A549 (cell line): ENCODE results near the gene LCN2. TPM values are rescaled to one million over a fixed set of nuclear protein-coding genes. Genes with fewer than 3 reads are reported as not detected.
"Not testable (repeated sequence)": the region's sequence is repeated elsewhere in the genome, so short reads cannot be mapped to it uniquely, and the experiment has no call there.

Experiments
- ATAC-seq, 2 experiments: fragments of 200-7000 bp in 1 of 2; fragments of >200 bp in 1 of 2; cut with Nextera tagmentation in 1 of 2; cut with Tn5 transposase in 1 of 2; 3 replicates each; pipeline versions ENCODE4 v1.8.0 to v1.9.1; 2018 to 2020; ENCODE audit warnings: mild to moderate bottlenecking in 1 of 2, moderate library complexity in 1 of 2
- CTCF ChIA-PET: fragments of 300-600 bp; sonication (Branson Sonifier 250); formaldehyde crosslinking; extraction: SDS; loops from one replicate; lab custom pipeline; 2021; ENCODE audit warnings: antibody characterized with exemption, inconsistent platforms; lab: Yijun Ruan, JAX
- POLR2A ChIA-PET: fragments of 350-600 bp; formaldehyde crosslinking; extraction: SDS; loops from one replicate; lab custom pipeline; 2021; ENCODE audit warnings: antibody characterized with exemption, inconsistent platforms; lab: Yijun Ruan, JAX
- DNase-seq, 2 experiments: peaks; one replicate each; pipeline versions ENCODE4 v3.0.0 to v3.0.0-alpha.2; 2011 to 2016; ENCODE audit warnings: low read depth in 1 of 2, low spot score in 1 of 2
- FAIRE-seq: peaks from 2 replicates; lab custom pipeline; 2011; peaks lifted over from hg19 to GRCh38; lab: Jason Lieb, UNC
- H3K27ac ChIP-seq, 2 experiments: fragments of >200 bp; sonication (Bioruptor Twin); formaldehyde crosslinking; 3 replicates each; pipeline ENCODE4 v1.5.1; 2016 to 2017
- H3K4me1 ChIP-seq: fragments of >200 bp; sonication (Bioruptor Twin); formaldehyde crosslinking; 3 replicates; pipeline ENCODE4 v1.6.1; 2016
- H3K4me2 ChIP-seq: fragments of >200 bp; sonication (Bioruptor Twin); formaldehyde crosslinking; 3 replicates; pipeline ENCODE4 v1.6.1; 2016
- H3K4me3 ChIP-seq: fragments of >200 bp; sonication (Bioruptor Twin); formaldehyde crosslinking; 3 replicates; pipeline ENCODE4 v1.5.1; 2016
- H3K9me3 ChIP-seq: fragments of >200 bp; sonication (Bioruptor Twin); formaldehyde crosslinking; 3 replicates; pipeline ENCODE4 v1.6.1; 2016
- CBX8 ChIP-seq: fragments of 200-600 bp; sonication (generic); IDR thresholded peaks from 2 replicates; pipeline ENCODE4 v1.6.1; 2016
- GATA3 ChIP-seq: IDR thresholded peaks from 2 replicates; pipeline ENCODE4 v1.6.1; 2012; ENCODE audit warnings: borderline replicate concordance
- HEYL ChIP-seq: fragments of 250-450 bp; sonication (Bioruptor Pico); IDR thresholded peaks from 2 replicates; pipeline ENCODE4 v1.8.0; 2021; ENCODE audit warnings: mild to moderate bottlenecking, moderate library complexity
- JUN ChIP-seq, 2 experiments: fragments of >200 bp; sonication (Bioruptor Twin); formaldehyde crosslinking; IDR thresholded peaks; 2 replicates in 1 of 2; 3 replicates in 1 of 2; pipeline ENCODE4 v1.6.1; 2016 to 2017
- KDM1A ChIP-seq: fragments of 200-600 bp; sonication (generic); IDR thresholded peaks from 2 replicates; pipeline ENCODE4 v1.6.1; 2016; ENCODE audit warnings: low read depth, mild to moderate bottlenecking
- MAFK ChIP-seq: fragments of 450-650 bp; IDR thresholded peaks from 2 replicates; pipeline ENCODE4 v1.6.1; 2014; ENCODE audit not compliant: partially characterized antibody
- NFE2L2 ChIP-seq: fragments of 150-350 bp; conservative IDR thresholded peaks from 2 replicates; pipeline ENCODE4 v1.6.1; 2014; ENCODE audit warnings: low read length
- NR3C1 ChIP-seq: fragments of >200 bp; sonication (Bioruptor Twin); formaldehyde crosslinking; IDR thresholded peaks from 3 replicates; pipeline ENCODE4 v1.6.1; 2017
- PHF8 ChIP-seq: fragments of 200-600 bp; sonication (generic); IDR thresholded peaks from 2 replicates; pipeline ENCODE4 v1.6.1; 2016; ENCODE audit warnings: low read depth, mild to moderate bottlenecking, antibody characterized with exemption, moderate library complexity, borderline replicate concordance
- POLR2A ChIP-seq: IDR thresholded peaks from 2 replicates; pipeline ENCODE4 v1.6.1; 2012; ENCODE audit warnings: mild to moderate bottlenecking, low read length
- RAD21 ChIP-seq, 2 experiments: fragments of >200 bp in 1 of 2; sonication (Bioruptor Twin) in 1 of 2; formaldehyde crosslinking in 1 of 2; IDR thresholded peaks in 1 of 2; conservative IDR thresholded peaks in 1 of 2; 2 replicates in 1 of 2; 3 replicates in 1 of 2; pipeline ENCODE4 v1.6.1; 2012 to 2018; ENCODE audit warnings: inconsistent platforms in 1 of 2
- RARB ChIP-seq: fragments of 250-450 bp; sonication (Bioruptor Pico); IDR thresholded peaks from 2 replicates; pipeline ENCODE4 v1.8.0; 2021; ENCODE audit warnings: mild to moderate bottlenecking, moderate library complexity
- RCOR1 ChIP-seq: fragments of 150-350 bp; IDR thresholded peaks from 2 replicates; pipeline ENCODE4 v1.6.1; 2014; ENCODE audit warnings: antibody characterized with exemption, low read length, low read depth
- TFCP2L1 ChIP-seq: fragments of 250-450 bp; sonication (Bioruptor Pico); IDR thresholded peaks from 2 replicates; pipeline ENCODE4 v1.5.0; 2021; ENCODE audit warnings: mild to moderate bottlenecking
- ZC3H11A ChIP-seq: fragments of 450-650 bp; IDR thresholded peaks from 2 replicates; pipeline ENCODE4 v1.6.1; 2014; ENCODE audit warnings: antibody characterized with exemption, mild to moderate bottlenecking
- ZFP36 ChIP-seq: fragments of 450-650 bp; IDR thresholded peaks from 2 replicates; pipeline ENCODE4 v1.6.1; 2014; ENCODE audit warnings: borderline replicate concordance; ENCODE audit not compliant: partially characterized antibody
- ZNF302 ChIP-seq: fragments of 250-450 bp; sonication (Bioruptor Pico); IDR thresholded peaks from 2 replicates; pipeline ENCODE4 v1.9.0; 2021; ENCODE audit warnings: inconsistent platforms, mild to moderate bottlenecking, moderate library complexity
- ZSCAN20 ChIP-seq: fragments of 250-450 bp; sonication (Bioruptor Pico); IDR thresholded peaks from 2 replicates; pipeline ENCODE4 v1.8.0; 2022; ENCODE audit warnings: mild to moderate bottlenecking, moderate library complexity
- WGBS: methylation state at CpG from one replicate; pipeline ENCODE4 v1.1.6; 2017; ENCODE audit errors: missing lambda C conversion rate; 5-methylcytosine and 5-hydroxymethylcytosine counted together
- polyA plus RNA-seq, 4 experiments: library from polyadenylated mRNA; depleted of rRNA in 3 of 4; stranded (reverse); fragments of >200 nt; fragmentation: RNase III in 1 of 4; extraction: RNeasy Plus Mini Kit Qiagen cat#74134 plus additional on column Dnase treatment in 1 of 4; gene quantifications; 2 replicates in 3 of 4; 3 replicates in 1 of 4; pipeline ENCODE4 v1.2.3, GENCODE V29; 2011 to 2017
- TF ChIP-seq, protein P1 (sequence below): fragments of >200 bp; sonication (Bioruptor Twin); formaldehyde crosslinking; IDR thresholded peaks from 3 replicates; pipeline ENCODE4 v1.6.1; 2016
- TF ChIP-seq, protein P2 (sequence below): fragments of >200 bp; sonication (Bioruptor Twin); formaldehyde crosslinking; IDR thresholded peaks from 2 replicates; pipeline ENCODE4 v1.6.1; 2016

The LCN2 gene
- polyA plus RNA-seq, 2 of the 4 experiments (the other 2 are of a cell fraction): 2.3 to 11.9 TPM

DNA sequence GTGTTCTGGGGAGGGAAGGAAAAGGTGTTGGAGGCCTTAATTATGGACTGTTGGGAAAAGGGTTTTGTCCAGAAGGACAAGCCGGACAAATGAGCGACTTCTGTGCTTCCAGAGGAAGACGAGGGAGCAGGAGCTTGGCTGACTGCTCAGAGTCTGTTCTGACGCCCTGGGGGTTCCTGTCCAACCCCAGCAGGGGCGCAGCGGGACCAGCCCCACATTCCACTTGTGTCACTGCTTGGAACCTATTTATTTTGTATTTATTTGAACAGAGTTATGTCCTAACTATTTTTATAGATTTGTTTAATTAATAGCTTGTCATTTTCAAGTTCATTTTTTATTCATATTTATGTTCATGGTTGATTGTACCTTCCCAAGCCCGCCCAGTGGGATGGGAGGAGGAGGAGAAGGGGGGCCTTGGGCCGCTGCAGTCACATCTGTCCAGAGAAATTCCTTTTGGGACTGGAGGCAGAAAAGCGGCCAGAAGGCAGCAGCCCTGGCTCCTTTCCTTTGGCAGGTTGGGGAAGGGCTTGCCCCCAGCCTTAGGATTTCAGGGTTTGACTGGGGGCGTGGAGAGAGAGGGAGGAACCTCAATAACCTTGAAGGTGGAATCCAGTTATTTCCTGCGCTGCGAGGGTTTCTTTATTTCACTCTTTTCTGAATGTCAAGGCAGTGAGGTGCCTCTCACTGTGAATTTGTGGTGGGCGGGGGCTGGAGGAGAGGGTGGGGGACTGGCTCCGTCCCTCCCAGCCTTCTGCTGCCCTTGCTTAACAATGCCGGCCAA, 40.8 kb upstream of the LCN2 start (continued):
- TF ChIP-seq ZNF302 (no peak), RCOR1 (no peak)

DNA sequence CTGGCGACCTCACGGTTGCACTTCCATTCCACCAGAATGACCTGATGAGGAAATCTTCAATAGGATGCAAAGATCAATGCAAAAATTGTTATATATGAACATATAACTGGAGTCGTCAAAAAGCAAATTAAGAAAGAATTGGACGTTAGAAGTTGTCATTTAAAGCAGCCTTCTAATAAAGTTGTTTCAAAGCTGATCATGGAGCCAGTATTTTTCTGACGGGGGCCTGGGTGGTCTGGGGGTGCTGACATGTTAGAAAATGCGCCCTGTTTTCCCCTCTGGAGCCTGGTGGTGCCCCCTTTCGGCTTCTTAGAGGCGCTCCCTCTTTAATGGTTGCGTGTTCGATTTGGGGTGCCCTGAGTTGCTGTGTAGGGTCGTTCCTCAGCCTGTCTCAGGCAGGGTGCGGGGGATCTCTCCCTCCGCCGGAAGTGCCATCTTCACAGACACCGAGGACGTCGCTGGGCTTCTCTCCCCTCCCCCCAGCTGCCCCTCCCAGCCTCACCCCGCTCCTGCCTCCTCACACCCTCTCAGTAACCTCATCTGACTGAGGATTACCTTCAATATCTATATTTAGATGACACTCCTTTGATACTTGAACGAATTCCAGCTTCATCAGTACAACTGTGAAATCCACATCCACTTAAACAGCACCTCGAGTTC, 40.1 kb upstream of the LCN2 start:
- Histone ChIP-seq H3K27ac (no peak overlapping the region), H3K4me2 (no peak overlapping the region), H3K4me3 (no peak overlapping the region), H3K9me3 (no peaks in the 10 kb centered on the region), H3K4me1 (no peaks in the 10 kb centered on the region)
- TF ChIP-seq POLR2A (no peak), JUN (IDR thresholded peaks at IDR 0.05) (no peak), ZSCAN20 (CRISPR knock-in tag) (no peak), HEYL (no peak), CBX8 (no peak), ZNF302 (no peak), TFCP2L1 (CRISPR knock-in tag) (no peak)
- 79% methylated on average over 20 of the region's 20 CpGs for whole genome bisulfite sequencing
- FAIRE-seq (no peak), ATAC-seq (no peak), DNase-seq (no peak)
- ChIA-PET POLR2A (no interaction called here), CTCF (interaction anchor here (0.8 to 19.6 kb wide), 8 partner anchors 6 to 177 kb away, joined by 3 to 290 read pairs (median 3); partner anchors contain the start of gene PTGES2)

DNA sequence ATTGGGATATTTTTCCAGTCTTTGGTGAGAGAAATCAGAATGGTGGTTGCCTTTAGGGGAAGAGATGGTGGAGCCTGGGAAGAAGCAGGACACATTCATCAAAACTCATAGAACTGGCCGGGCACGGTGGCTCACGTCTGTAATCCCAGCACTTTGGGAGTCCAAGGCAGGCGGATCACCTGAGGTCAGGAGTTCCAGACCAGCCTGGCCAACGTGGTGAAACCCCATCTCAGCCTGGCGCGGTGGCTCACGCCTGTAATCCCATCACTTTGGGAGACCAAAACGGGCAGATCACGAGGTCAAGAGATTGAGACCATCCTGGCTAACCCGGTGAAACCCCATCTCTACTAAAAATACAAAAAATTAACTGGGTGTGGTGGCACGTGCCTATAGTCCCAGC, 37.5 kb upstream of the LCN2 start:
- FAIRE-seq, H3K27ac ChIP-seq, H3K4me3 ChIP-seq, H3K4me2 ChIP-seq, POLR2A ChIA-PET, DNase-seq, H3K4me1 ChIP-seq, H3K9me3 ChIP-seq, ATAC-seq: not testable (repeated sequence)
- CTCF ChIA-PET: interaction anchor here (13.0 kb wide), 1 partner anchor 16 kb away, joined by 181 read pairs; the partner anchor contains the start of gene PTGES2
- 81% methylated on average over 12 of the region's 12 CpGs for WGBS

DNA sequence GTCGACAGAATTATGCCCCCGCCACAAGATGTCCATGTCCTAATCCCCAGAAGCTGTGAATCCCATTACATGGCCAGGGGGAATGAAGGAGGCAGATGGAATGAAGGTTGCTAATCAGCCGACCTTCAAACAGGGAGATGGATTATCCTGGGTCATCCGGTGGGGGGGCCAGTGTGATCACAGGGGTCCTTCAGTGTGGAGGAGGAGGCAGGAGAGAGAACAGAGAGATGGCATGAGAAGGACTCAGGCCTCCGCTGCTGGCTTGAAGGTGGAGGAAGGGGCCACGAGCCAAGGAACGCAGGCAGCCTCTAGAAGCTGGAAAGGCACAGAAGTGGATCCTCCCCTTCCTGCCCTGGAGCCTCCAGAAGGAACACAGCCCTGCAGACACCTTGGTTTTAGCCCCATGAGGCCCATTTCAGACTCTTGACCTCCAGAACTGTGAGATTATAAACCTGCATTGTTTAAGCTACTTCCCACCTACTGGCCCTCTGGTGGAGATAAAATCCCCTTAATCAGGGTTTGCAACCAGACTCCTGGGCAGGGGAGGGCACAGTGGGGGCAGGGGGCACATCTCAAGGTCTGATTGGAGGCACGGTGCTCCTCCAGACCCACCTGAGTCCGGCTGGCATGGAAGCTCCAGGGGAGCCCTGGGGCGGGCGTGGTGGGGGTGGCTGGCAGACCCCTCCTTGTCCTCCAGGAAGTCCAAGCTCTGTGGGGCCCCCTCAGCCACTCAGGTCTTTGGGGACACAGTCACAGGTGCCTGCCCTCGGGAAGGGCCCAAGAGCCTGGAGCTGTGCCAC, 35.5 kb upstream of the LCN2 start:
- Histone ChIP-seq H3K4me2 (no peak overlapping the region), H3K4me1 (0 out of 3 replicates have a peak, but pooled peaks cover 2% of the 10 kb centered on the region), H3K4me3 (no peak overlapping the region), H3K9me3 (no peaks in the 10 kb centered on the region), H3K27ac (no peak overlapping the region)
- ChIA-PET POLR2A (interaction anchor here (0.6 to 1.3 kb wide), 3 partner anchors 13 to 18 kb away, joined by 3 to 5 read pairs (median 4); no protein-coding TSS in a partner anchor), CTCF (interaction anchor here (1.0 to 13.0 kb wide), 9 partner anchors 14 to 171 kb away, joined by 3 to 290 read pairs (median 7); partner anchors contain the start of gene PTGES2)
- FAIRE-seq (no peak), ATAC-seq (no peak), DNase-seq (no peak)
- 89% methylated on average over 8 of the region's 12 CpGs for WGBS
- TF ChIP-seq, protein P1, sequence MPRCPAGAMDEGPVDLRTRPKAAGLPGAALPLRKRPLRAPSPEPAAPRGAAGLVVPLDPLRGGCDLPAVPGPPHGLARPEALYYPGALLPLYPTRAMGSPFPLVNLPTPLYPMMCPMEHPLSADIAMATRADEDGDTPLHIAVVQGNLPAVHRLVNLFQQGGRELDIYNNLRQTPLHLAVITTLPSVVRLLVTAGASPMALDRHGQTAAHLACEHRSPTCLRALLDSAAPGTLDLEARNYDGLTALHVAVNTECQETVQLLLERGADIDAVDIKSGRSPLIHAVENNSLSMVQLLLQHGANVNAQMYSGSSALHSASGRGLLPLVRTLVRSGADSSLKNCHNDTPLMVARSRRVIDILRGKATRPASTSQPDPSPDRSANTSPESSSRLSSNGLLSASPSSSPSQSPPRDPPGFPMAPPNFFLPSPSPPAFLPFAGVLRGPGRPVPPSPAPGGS: no peak

DNA sequence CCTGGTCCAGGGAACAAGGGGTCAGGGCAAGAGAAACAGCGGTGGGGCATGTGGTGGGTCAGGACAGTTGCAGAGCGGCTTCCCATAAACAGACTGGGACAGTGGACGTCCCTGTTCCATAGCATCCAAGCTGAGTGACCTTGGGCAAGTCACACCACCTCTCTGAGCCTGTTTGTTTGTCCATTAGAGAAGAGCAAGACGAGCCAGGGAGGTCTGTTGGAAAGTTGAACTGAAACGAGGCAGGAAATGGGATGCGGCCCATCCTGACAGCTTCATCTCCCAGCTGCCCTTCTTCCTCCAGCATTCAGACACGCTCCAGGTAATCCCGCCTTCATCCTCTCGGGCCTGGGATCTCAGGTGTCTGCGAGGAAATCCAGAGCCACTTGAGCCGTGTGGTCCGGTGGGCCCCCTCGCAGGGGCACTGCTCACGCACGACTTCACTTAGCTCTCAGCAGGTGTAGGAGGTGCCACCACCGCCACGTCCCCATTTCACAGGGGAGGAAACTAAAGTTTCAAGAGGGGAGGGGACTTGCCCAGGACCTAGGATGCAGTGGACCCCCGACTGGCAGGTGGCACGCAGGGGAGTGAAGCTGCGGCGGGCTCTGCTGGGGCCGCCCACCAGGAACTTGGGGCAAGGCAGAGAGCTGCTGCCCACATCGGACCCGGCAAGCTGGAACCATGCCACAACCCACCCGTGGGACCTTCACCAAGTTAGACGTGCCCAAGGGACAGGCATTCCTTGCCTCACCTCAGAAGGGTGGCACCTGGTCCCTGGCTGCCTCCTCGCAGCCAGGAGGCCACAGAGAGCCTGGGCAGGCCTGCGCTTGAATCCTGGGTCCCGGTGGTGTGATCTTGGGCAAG, 34.7 kb upstream of the LCN2 start:
- no peak overlapping the region for H3K27ac ChIP-seq
- no peak overlapping the region for H3K4me3 ChIP-seq
- TF ChIP-seq RAD21 (conservative IDR thresholded peaks at IDR 0.05 in 1 of 2, IDR thresholded peaks at IDR 0.05 in 1 of 2): no peak
- TF ChIP-seq NR3C1: no peak
- TF ChIP-seq KDM1A: no peak
- TF ChIP-seq RARB (CRISPR knock-in tag): no peak
- no peak for TF ChIP-seq ZC3H11A
- TF ChIP-seq ZFP36: no peak
- TF ChIP-seq TFCP2L1 (CRISPR knock-in tag): no peak
- no peak for TF ChIP-seq POLR2A
- no peak for TF ChIP-seq GATA3
- TF ChIP-seq PHF8: no peak
- no peak for TF ChIP-seq MAFK
- TF ChIP-seq NFE2L2: no peak
- TF ChIP-seq, protein P2, sequence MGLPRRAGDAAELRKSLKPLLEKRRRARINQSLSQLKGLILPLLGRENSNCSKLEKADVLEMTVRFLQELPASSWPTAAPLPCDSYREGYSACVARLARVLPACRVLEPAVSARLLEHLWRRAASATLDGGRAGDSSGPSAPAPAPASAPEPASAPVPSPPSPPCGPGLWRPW: no peak
- WGBS: 90% methylated on average over 21 of the region's 29 CpGs
- 0 out of 3 replicates have a peak, but pooled peaks cover 2% of the 10 kb centered on the region for H3K4me1 ChIP-seq
- POLR2A ChIA-PET: interaction anchor here (1.0 to 1.3 kb wide), 2 partner anchors 14 to 19 kb away, joined by 3 to 5 read pairs; no protein-coding TSS in a partner anchor
- no peak for ATAC-seq
- H3K9me3 ChIP-seq: no peaks in the 10 kb centered on the region
- FAIRE-seq: no peak
- no peak for DNase-seq
- H3K4me2 ChIP-seq: no peak overlapping the region
- CTCF ChIA-PET: interaction anchor here (1.1 to 13.0 kb wide), 8 partner anchors 13 to 171 kb away, joined by 3 to 290 read pairs (median 7); partner anchors contain the start of gene PTGES2
